HuH-7 (cell line): ENCODE results near the gene TRPM2.

Experiments used
- DNase-seq: peaks from one replicate; pipeline ENCODE4 v3.0.0; 2011; ENCODE audit warnings: low spot score

The TRPM2 gene

GRCh38 chr21:44353191-44353970 lies at the start of gene TRPM2:
TSS of gene TRPM2 (plus strand) at chr21:44353621. CDS start at chr21:44353701, 80 bp downstream.
- DNase-seq = no peak

GRCh38 chr21:44304011-44304616 lies 49.3 kb upstream of the TRPM2 start:
- no peak for DNase-seq

GRCh38 chr21:44304877-44305293 lies 48.5 kb upstream of the TRPM2 start:
- peak; percentile 88 for DNase-seq

- no peak for DNase-seq
These were observed 47.7 kb upstream of the TRPM2 start for GRCh38 chr21:44305691-44306090.

- no peak for DNase-seq
These were observed 46.3 kb upstream of the TRPM2 start for GRCh38 chr21:44306936-44307704.

- no peak for DNase-seq
These were observed 42.6 kb upstream of the TRPM2 start for GRCh38 chr21:44310628-44311507.

- no peak for DNase-seq
These were observed 41.3 kb upstream of the TRPM2 start for GRCh38 chr21:44312089-44312488.

GRCh38 chr21:44312716-44313115 lies 40.7 kb upstream of the TRPM2 start:
- no peak for DNase-seq

- no peak for DNase-seq
These were observed 40.0 kb upstream of the TRPM2 start for GRCh38 chr21:44313451-44313850.

- DNase-seq = no peak
These were observed 39.3 kb upstream of the TRPM2 start for GRCh38 chr21:44314128-44314527.

- no peak for DNase-seq
These were observed 38.9 kb upstream of the TRPM2 start for GRCh38 chr21:44314561-44314960.

- no peak for DNase-seq
These were observed 37.7 kb upstream of the TRPM2 start for GRCh38 chr21:44315691-44316203.

- DNase-seq = no peak
These were observed 37.0 kb upstream of the TRPM2 start for GRCh38 chr21:44316277-44316900.

- no peak for DNase-seq
These were observed 36.1 kb upstream of the TRPM2 start for GRCh38 chr21:44317241-44317782.

GRCh38 chr21:44317871-44318270 lies 35.5 kb upstream of the TRPM2 start:
- no peak for DNase-seq

GRCh38 chr21:44318489-44319285 lies 34.7 kb upstream of the TRPM2 start:
- no peak for DNase-seq

GRCh38 chr21:44319407-44320065 lies 33.9 kb upstream of the TRPM2 start:
- DNase-seq = no peak

- DNase-seq = no peak
These were observed 32.6 kb upstream of the TRPM2 start for GRCh38 chr21:44320847-44321246.

GRCh38 chr21:44321846-44322450 lies 31.5 kb upstream of the TRPM2 start:
- DNase-seq = no peak
